HuH-7 (cell line): ENCODE data around the gene ALK.

Source experiments
- DNase-seq: peaks from one replicate; pipeline ENCODE4 v3.0.0; 2011; ENCODE audit warnings: low spot score

ALK gene

GRCh38 chr2:29314816-29315571 lies 606.4 kb downstream of the ALK start:
- no peak for DNase-seq

- DNase-seq = no peak
These were observed 609.9 kb downstream of the ALK start for GRCh38 chr2:29311458-29311857.

DNA sequence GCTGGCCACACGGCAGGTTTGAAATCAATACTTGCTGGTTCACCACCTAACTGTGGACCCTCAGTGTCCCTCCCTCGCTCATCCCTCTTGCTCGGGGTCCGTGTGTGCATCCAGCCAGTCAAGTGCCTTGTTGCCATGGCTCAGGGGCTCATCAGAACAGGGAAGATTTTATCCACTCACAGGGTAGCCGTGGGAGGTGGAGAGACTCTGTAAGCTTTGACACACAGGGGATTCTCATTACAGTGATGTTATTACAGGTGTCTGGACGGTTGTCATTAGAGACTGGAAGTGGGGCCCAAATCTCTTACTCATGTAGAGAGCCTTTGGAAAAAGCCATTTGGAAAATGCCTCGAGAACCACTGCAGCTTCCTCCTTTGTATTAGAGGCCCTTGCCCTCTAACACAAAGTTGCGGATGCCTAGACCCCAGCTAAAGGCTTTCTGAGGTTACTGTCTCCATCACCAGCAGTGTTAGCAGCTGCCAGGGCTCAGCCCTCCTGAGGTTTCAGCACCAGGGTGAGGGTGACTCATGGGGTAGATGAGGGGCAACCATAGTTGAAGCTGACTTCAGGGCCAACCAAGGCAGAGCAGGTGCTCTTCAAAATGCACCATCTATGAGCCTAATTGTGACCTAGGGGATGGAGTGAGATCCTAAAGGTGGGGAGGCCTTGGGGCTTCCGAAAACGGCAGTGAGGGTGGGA lies 610.6 kb downstream of the ALK start:
- no peak for DNase-seq

GRCh38 chr2:29309090-29310029 lies 612.0 kb downstream of the ALK start:
- DNase-seq = peak; percentile 49

GRCh38 chr2:29308366-29308765 lies 613.0 kb downstream of the ALK start:
- DNase-seq = no peak

DNA sequence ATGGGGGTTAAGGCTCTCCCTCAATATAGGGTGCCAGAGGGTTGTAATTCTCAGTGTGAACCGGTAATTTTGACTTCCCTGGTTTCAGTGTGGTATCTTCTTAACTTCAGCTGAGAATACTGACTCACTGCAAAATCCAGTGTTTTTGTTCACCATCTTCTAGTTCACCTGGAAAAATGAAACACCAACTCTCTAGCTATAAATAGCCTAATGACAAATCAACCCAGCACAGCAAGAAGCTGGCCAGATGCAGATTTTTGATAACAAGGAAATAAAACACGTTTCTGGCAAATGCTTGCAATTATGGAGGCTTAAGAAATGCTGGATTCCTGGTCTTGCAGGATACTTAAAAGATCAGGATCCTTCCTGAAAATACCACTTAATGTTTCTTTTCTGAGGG lies 613.9 kb downstream of the ALK start:
- DNase-seq = no peak

- DNase-seq = no peak
These were observed 615.6 kb downstream of the ALK start for GRCh38 chr2:29305762-29306161.

DNA sequence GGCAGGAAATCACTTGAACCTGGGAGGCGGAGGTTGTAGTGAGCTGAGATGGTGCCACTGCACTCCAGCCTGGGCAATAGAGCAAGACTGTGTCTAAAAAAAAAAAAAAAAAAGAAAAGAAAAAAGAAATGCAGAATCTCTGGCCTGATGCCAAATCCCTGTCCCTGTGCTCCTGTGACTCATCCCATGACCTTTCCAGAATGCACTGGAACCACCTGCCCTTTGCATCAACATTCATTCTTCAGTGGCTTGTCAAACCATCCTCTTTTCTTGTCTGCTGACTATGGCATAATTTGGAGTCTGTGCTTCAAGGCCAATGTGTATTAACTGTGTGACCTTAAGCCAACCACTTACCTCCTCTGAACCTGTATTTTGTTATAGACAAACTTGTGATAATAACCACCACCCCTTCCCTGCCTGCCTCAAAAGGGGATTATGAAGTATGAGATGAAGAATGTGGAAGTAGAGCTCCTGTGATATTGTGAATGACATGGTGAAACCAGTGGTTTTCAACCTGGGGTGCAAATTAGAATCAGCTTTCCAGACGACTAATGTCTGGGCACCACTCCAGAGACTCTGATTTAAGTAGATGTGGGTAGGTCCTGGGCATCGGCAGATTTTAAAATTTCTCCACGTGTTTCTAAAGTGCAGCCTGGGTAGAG lies 616.9 kb downstream of the ALK start:
- no peak for DNase-seq

DNA sequence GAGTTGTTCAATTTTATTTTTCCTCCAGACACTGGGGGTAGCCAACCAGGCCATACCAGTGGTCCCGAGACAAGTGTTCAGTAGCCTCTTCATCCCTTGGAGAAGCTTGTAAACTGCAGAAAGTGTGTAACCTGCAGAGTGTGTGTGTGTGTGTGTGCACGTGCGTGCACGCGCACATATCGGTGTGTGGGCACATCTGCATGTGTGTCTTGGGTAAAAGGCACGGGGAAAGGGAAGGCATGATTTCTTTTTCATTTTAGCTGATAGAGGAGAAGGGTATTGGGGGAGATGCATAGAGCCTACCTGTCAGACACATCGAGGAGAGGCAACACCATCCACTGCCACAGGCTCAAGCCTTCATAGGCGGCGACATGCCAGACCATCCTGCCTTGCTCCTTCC lies 624.8 kb downstream of the ALK start:
- no peak for DNase-seq

- DNase-seq = no peak
These were observed 625.5 kb downstream of the ALK start for GRCh38 chr2:29295845-29296244.

- DNase-seq = peak; percentile 34
These were observed 627.5 kb downstream of the ALK start for GRCh38 chr2:29293830-29294438.

DNA sequence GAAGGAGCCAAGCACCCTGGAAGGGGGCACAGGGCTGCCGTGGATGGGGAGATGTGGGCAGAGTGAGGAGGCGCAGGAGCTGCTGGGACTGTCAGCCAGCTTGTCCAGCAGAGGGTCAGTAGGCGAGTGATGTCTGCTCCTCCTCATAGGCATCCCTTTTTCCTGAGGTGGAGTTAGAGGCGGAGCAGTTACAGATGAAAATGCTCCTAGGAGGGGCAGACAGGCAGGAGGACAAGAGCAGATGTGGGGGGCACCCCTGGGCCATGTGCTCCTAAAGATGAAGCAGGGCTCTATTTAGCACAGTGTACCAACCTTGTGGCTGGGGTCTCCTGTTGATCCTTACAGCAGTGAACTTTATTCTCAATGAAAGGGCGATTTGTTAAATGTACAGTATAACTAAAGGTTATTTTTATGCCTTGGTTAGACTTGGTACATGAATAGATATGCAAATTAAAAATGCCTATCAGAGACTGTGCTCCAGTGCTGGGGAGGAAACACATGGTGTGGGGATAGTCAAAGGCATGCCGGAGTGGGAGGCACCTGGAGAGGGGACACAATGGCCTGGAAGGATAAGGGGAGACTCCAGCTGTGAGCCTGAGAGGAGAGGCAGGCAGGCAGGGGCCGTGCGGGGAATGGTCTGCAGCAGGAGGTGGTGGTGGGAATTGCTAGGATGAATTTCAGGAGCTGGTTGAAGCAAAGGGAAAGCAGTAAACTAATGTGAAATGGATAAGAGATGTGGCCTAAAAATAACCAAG lies 630.9 kb downstream of the ALK start:
- DNase-seq = no peak

DNA sequence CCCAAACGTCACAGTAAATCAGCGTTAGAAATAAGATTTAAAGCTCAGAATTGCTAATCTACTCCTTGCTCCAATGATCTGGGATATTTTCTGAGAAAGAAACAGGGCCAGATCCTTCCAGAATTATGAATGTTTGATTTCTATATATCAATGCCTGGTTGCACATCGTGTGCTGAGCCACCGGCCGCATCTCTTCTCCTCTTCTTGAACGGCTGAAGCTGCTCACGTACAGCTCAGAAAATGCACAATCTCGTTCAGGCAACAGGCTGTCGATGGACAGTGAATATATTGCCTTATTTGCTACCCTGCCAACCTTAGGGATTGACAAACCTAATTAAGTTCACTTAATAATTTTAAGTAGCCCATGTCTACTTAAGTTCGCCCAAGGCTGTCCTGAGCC lies 636.7 kb downstream of the ALK start:
- DNase-seq = no peak

DNA sequence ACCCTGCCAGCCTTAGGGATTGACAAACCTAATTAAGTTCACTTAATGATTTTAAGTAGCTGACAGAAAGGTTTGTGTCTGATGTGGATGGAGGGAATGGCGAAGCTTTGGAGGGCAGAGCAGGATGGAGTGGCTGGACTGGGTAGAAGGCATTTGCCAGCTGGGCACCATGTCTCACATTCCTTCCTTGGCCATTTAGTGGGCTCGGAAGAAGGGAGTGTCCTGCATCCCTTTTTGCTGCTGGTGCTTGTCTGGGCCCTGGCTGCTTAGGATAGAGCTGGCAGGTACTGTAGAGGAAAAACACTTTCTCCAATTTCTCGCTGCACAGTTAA lies 639.5 kb downstream of the ALK start:
- no peak for DNase-seq

- no peak for DNase-seq
These were observed 640.1 kb downstream of the ALK start for GRCh38 chr2:29281086-29281915.

DNA sequence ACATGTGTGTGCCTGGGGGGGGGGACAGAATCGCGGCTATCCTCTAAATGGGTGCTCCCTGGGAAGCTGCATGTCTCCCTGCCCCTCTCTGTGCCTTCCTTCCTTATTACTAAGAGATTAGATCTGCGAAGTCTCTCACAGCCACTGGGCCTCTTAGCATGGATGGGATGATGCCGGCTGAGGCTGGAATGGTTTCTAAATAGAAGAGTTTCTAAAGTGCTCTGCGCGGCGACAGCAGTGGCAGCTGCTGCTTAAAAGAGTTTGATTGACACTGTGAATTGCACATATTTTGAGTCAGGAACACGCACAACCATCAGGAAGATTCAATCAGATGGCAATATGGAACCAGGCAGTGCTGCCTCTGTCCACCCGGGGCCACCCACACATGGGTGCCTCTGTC lies 642.4 kb downstream of the ALK start:
- DNase-seq = no peak

GRCh38 chr2:29276151-29276550 lies 645.2 kb downstream of the ALK start:
- peak; percentile 40 for DNase-seq

DNA sequence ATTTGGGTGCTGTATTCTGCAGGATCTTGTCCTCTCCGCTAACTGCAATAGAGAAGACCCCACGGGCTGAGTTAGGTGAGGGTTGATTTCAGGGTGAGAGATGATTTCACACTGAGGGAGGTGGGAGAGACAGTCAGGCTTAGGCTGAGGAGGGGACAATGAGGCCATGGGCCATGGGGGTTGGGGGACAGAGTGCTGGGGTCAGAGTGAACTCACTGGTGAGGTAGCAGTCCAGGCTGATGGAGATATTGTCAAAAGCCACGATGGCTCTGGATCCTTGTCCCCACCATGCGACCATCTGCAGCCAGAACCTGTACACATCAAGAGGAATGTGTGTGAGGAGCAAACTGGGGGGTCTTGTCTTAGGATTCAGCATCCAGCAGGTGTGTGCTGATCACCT lies 646.2 kb downstream of the ALK start:
- no peak for DNase-seq

GRCh38 chr2:29273685-29274611 lies 647.4 kb downstream of the ALK start:
- DNase-seq = no peak
